ENCODE results near the gene TRAF3IP1.
"Not testable (repeated sequence)": the region's sequence is repeated elsewhere in the genome, so short reads cannot be mapped to it uniquely, and the experiment has no call there.

Gene TRAF3IP1

DNA sequence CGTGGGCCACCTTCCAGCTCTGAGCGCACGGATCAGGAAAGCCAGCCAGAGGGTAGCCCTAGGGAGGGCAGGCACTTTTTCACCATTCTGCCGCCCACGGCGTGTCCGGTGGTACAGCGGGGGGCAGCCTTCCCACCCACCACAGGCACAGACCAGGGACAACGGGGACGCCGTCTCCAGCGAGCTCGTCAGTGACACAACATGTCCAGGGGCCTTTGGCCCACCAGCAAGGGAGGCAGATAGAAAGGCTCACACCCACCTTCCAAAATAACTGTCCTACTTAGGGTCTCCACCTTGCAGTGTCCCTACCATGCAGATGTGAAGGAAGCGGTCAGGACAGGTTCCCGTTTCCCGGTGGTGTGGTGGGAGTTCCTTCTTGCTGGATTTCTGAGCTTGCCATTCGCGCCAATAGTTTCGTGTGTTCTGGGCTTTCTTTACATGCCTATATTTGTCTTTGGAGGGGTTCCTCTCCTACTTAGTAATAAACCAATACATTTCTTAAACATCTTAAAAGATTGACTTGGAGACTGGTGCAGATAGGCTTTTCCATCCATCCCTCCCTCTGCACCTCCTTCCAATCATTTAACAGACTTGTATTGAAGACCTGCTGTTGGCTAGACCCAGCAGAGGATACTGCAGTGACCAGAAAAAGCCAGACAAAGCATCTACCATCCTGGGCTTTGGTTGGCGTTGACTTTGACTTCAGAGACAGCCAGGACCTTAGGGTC is 107.3 kb downstream of the TRAF3IP1 start:
- DNase-seq (ENCODE audit: low read depth): no peak

DNA sequence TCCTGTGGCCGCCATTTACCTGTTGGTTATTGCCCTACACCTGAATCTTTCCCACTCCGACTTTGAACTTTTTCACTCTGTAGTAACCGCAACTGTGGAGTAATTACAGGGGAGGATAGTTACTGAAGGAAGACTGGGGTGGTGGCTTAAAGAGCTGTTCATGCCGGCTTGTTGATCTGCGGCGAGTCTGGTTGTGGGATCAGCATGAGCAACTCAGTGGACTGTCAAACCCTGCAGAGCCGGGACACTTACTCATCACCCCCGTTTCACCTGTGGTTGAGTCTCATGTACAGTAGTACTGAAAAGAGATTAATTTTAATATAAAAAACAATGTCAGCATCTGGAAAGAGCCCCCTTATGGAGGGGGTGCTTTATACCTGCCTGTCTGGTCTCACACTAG is 108.5 kb downstream of the TRAF3IP1 start:
- DNase-seq (ENCODE audit: low read depth): no peak

DNA sequence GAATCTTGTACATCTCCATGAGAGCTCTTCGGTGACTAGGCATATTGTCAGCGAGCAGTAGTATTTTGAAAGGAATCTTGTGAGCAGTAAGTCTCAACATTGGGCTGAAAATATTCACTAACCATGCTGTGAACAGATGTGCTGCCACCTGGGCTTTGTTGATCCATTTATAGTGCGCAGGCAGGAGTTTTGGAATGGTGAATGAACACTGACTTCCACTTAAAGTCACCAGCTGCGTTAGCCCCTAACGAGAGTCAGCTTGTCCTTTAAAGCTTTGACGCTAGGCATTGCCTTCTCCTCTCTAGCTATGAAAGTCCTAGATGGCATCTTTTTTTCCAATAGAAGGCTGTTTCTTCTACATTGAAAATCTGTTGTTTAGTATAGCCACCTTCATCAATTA is 110.5 kb downstream of the TRAF3IP1 start:
- DNase-seq (ENCODE audit: low read depth): no peak

DNA sequence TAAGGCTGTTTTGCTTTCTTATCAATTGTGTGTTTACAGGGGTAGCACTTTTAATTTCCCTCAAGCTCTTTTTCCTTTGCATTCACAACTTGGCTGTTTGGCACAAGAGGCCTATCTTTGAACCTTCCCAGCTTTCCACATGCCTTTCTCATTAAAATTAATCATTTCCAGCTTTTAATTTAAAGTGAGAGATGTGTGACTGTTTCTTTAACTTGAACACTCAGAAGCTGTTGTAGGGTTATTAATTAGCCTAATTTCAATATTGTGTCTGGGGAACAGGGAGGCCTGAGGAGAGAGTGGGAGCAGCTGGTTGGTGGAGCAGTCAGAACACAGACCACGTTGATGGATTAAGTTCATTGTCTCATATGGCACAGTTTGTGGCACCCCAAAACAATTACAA is 111.1 kb downstream of the TRAF3IP1 start:
- no peak for DNase-seq (ENCODE audit: low read depth)

DNA sequence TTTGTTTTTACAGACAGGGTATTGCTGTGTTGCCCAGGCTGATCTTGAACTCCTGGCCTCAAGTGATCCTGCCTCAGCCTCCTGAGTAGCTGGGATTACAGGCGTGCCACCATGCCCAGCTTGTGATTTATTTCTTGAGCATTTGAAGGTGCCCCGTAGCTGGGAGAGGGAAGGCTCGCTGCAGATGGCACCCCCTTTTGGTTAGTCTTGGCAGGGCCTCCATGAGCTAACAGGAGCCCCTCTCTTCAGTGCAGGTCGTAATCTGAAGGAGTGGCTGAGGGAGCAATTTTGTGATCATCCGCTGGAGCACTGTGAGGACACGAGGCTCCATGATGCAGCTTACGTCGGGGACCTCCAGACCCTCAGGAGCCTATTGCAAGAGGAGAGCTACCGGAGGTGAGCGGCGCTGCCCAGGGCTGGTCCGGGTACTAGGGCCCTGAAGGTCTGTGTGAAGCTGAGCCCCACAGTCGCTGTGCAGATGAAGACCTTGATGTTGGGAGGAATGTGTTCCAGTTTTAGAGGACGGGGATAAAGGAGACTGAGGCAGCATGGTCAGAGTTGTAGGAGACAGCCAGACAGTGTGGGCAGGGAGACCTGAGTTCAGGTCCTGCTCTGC is 113.1 kb downstream of the TRAF3IP1 start:
- DNase-seq (ENCODE audit: low read depth): no peak

DNA sequence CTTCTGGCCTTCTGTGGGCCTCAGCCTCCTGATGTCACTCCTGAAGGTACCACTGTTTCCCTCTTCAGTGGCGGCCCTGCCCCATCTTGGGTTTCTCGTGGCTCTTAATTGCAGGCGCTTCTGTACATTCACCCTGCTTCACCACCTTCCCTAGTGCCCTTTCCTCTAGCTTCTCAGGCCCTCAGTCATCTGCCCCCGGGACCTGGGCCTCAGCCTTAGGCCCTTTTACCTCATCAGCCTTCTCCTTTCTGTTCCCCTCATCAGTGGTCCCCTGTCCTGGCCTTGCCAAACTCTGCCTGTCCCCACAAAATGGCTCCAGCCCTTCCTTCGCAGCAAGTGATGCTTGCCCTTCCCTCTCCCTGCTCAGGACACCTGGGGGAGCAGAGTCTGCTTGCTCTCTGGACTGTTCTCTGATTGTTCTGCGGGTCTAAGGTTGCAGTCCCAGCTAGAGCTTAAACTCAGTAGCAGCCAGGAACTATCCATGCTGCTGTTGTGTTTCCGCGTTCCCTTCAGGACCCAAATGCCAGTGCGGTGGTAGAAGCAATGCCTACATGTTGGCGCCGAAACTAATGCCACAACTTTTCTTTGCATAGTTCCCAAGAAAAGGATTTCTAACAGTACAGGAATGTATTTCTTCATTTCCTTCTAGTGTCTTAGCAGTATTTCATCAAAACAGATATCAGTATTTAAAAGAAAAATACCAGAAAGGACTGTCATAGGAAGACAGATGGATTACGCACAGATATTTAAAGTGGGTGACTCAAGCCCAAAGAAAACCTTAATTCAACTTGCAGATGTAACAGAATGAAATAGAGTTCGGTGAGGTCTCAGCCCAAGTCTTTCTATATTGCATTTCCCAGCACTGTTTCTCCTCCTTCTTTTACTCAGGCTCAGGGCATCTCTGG is 113.9 kb downstream of the TRAF3IP1 start:
- DNase-seq (ENCODE audit: low read depth): no peak

DNA sequence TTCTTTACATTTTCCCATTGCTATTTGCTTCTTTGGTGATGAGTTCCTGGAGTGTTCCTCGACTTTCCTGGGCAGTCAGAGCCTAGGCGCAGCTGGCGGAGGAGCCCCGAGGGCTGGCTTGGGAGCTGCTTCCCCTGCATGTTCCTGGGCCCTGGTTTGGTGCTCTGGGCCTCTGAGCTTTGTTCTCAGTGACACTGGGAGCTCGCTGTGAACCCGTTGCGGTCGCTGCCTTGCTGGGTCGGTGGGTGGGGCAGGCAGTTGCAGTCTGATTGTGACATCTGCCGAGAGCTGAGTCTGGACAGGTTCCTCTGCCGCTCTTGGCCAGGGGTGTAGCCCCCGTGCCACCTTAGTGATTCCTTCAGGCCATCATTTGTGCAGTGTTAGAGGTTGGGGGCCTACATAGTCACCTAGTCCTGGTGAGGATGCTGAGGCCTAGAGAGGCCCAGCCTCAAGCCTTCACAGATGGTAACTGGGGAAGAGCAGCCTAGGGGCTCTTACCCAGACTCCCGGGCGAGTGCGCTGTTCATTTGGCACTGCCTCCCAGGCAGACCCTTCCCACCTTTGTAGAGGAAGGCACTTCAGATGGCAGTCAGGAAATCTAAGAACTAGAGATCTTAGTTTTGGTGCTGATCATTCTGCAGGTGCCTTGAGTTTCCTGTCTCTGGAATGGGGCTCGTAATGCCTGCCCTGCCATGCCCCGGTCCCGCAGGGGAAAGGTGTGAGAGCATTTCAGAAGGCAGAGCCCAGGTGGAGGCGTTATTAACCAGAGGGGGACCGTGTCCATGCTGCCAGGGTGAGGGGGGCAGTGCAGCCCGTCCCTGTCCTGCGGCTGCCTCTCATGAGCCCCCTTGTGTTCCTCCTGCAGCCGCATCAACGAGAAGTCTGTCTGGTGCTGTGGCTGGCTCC is 114.8 kb downstream of the TRAF3IP1 start:
- no peak for DNase-seq (ENCODE audit: low read depth)

DNA sequence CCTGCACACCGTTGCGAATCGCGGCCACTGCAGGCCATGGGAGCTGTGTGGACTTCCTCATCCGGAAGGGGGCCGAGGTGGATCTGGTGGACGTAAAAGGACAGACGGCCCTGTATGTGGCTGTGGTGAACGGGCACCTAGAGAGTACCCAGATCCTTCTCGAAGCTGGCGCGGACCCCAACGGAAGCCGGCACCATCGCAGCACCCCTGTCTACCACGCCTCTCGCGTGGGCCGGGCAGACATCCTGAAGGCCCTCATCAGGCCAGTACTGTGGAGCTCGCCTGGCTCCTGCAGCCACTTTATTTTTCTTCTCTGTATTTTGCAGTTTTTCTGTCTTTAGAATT is 115.4 kb downstream of the TRAF3IP1 start:
- DNase-seq (ENCODE audit: low read depth): no peak

DNA sequence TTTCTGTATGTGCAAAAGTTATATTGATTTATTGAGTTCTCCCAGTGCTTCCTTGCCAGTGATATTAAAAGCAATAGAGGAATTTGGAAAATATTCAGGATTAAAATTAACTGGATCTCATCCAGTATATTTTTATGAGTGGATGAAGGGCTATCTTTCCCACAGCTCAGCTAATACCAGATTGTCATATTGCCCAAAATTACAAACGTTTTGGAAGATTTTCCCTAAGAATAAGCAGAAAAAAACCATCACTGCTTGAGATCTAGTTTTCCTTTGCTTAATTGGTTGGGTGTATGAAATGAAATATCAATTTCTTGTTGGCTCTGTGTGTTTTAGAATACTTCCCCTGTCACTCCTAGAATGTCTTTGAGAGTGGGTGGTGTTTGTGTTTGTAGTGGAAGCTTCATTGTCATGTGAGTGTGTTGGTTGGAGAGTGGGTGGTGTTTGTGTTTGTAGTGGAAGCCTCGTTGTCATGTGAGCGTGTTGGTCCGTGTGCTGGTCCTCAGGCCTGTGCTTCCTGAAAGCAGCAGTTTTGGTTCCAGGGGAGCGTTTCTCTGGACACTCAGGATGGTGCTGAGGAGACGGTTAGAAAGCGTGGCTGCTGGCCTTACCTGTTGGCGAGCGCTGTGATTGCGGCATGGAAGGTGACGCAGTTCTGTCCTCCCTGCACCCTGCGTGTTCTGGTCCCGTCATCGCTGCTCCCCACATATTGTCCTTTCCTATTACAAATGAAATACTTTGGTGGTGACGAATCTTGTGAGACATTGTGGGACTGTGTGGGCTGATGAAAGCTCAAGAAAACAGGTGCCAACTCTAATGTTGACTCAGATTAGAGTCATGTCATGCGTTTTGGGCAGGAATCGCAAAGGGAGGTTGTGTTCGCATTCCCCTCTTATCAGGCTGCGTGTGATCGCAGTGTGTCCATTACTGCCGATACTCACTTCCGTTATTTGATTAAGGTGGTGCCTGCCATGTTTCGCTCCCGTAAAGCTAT is 118.8 kb downstream of the TRAF3IP1 start:
- DNase-seq (ENCODE audit: low read depth): peak; percentile 16

DNA sequence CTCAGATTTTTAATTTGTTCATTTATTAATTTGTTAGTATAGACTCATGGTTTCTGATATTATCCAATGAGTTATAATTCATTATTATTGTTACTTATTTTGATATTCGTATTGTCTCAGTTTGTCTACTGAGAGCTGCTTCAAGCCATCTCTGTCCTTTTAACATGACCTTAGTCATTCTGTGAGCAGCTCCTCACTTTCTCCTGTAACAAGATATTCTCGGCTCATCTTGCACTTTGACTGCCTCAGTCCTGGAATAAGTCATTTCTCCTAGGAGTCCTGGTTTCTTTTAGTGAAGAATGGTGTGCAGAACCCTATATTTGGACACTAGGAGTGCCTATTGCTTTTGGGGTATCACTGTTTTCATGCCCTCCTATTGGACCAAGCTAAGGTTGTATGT is 119.6 kb downstream of the TRAF3IP1 start:
- no peak for DNase-seq (ENCODE audit: low read depth)

DNA sequence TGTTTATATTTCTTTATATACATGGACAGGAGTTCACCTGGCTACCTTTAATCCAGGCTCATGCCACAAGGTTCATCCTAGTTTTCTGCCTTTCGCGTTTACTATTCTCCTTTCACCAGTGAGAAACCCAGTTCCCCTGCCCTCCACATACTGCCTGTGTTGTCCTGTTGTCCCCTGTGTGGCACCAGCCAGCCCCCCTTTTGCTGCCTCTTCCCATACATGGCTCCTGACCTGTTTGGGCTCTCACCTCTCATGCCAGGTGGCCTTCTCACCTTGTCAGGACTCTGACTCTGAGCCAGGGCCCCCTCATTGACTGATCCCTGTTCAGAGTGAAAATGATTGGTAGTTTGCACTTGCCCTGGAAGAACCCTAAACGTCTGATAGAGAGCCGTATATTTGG is 120.0 kb downstream of the TRAF3IP1 start:
- DNase-seq (ENCODE audit: low read depth): no peak

DNA sequence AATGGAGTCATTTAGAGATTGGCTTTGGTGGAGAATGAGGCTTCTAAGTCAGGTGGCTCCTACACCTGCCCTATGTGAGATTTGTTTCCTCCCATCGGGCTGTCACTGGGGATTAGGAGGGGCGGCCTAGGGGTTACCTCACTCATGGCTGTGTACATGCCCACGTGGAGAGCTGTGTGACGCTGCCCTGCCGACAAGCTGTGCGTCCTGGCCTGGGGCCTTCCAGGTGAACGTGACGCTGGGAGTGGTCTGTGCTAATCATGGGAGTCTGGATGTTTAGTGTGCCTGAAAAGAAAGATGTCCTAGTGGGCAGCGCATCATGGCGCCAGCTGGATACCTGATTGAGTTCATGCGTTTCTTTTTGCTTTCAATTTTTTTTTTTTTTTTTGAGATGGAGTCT is 120.4 kb downstream of the TRAF3IP1 start:
- no peak for DNase-seq (ENCODE audit: low read depth)

DNA sequence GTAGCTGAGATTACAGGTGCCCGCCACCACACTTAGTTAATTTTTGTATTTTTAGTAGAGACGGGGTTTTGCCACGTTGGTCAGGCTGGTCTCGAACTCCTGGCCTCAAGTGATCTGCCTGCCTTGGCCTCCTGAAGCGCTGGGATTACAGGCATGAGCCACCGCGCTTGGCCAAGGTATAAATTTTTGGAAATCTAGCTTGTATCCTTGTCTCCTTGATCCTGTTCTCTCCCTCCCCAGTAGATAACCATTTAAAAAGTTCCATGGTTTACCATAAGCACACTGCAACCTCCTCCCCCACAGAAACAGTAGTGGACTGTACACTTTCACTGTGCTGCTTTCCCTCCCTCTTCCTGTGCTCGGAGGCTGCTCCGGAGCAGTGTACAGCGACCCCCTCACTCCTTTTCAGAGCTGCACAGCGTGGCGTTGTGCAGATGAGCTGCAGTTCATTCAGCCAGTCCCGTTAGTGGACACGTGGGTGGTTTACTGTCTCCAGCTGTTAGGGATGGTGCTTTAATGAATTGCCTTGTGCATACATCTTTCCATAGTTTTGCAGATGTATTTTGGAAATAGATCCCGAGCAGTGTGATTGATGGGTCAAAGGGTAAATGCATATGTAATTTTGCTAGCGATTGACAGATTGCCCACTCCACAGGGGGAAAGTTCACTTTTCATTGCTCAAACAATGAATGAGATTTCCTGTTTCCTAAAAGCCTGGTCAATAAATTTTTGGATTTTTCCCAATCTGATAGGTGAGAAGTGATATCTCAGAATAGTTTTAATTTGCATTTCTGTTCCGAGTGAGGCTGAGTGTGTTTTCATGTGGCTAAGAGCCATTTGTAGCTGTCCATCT is 121.2 kb downstream of the TRAF3IP1 start:
- DNase-seq (ENCODE audit: low read depth): no peak

DNA sequence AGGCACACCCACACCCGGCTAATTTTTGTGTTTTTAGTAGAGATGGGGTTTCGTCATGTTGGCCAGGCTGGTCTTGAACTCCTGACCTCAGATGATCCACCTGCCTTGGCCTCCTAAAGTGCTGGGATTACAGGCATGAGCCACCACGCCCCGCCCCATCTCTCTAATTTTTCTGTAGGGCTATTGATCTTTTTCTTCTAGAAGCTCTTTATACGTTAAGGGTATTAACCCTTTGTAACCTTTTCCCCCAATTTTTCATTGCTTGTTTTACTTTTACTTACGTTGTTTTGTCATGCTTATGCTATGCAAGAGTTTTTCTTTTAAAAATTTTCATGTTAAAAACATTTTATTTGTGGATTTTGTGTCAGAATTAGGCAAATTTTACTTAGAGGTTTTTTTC is 121.9 kb downstream of the TRAF3IP1 start:
- DNase-seq (ENCODE audit: low read depth): not testable (repeated sequence)

DNA sequence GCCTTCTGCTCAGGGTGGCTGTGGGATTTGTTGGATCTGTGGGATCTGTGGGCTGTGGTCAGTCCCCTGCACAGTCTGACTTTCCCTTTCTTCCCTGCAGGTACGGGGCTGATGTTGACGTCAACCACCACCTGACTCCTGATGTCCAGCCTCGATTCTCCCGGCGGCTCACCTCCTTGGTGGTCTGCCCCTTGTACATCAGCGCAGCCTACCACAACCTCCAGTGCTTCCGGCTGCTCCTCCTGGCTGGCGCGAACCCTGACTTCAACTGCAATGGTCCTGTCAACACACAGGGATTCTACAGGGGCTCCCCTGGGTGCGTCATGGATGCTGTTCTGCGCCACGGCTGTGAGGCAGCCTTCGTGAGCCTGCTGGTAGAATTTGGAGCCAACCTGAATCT is 123.9 kb downstream of the TRAF3IP1 start:
- DNase-seq (ENCODE audit: low read depth): no peak

DNA sequence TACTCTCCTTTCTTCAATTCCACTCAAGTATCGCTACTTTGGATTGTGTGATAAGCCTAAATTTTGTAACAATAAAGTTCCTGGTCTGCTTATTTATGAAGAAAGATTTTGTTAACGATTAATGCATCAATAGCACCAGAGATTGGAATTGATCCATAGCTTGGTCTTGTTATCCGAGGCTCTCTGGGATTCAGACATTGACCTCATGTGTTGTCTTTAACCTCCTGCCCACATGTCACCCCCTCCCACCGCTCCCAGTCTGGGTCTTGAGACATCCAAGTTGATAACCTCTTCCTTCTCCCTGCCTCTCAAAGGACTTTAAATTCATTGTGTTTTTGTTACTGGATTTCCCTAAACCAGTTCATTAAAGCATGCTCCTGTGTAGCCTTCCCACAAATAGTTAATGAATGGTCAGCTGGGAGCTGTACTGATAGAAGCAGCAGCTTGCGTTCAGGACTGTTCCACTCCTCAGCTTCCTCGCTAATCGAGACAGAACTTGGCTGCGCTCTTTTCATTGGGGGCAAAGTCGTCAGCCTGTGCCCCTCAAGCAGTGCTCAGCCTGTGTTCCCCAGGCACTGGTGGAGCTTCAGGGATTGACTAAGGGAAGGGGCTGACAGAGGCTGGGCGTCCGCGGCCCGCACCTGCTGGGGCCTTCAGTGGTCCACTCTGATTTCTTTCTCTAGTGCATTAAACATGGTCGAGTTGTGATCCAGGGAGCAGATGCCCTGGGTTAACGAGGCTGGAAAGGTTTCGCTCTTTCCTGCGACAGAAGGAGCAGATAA is 125.3 kb downstream of the TRAF3IP1 start:
- DNase-seq (ENCODE audit: low read depth): no peak

DNA sequence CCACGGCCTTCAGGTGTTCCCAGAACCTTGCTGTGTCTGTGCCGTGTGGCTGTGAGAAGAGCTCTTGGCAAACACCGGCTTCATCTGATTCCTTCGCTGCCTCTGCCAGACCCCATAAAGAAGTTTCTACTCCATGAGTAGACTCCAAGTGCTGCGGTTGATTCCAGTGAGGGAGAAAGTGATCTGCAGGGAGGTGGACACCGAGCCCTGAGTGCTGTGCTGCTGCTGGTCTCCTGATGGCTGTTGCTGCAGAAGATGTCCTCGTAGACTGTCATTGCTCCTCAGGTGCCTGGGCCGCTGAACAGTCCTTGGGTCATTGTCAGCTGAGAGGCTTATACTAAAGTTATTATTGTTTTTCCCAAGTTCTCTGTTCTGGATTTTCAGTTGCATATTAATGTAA is 126.1 kb downstream of the TRAF3IP1 start:
- DNase-seq (ENCODE audit: low read depth): no peak

DNA sequence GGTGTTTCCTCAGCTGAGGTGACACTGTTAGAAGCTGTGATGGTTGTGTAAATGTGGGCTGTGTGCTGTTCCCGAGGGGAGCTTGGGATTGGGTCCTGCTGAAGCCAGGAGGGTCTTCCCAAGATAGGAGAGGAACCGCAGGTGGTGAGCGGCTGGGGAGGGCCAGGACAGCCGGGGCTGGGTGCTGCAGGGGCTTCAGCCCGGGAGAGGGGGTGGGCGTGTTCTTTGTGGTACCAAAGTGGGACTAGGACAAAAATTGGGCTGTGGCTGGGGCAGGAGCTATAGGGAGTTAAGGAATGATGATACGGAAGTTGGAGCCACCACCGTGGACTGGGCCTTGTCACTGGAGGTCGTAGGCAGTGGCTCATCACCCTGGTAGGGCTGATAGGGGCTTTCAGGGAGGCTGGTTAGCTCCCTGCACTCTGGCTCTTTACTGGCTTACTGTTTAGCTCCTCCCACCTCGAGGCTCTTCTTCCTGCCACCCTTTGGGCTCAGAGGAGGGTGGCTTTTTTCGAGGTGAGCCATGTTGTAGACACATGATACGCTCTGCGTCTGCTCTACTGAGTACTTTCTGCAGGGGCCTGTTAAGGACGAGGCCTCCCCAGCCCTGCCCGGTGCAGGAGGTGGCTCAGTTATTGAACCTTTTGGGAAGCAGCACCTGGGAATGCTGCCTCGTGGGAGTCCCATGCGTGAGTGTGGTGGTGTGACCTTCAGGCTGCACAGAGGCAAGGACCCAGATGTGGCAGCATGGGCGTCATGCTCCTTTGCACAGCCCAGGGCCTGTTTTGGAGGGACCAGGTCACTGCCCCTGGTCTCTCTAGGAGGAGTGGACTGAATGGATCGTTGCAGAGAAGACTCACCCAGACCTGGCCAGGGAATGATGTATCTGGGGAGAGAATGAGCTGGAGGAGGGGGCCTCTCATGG is 128.0 kb downstream of the TRAF3IP1 start:
- no peak for DNase-seq (ENCODE audit: low read depth)
